ENCODE data around the gene BCL2L1.

GRCh38 chr20:31632548-31633338 lies 89.9 kb downstream of the BCL2L1 start:
- TF ChIP-seq, protein P1, sequence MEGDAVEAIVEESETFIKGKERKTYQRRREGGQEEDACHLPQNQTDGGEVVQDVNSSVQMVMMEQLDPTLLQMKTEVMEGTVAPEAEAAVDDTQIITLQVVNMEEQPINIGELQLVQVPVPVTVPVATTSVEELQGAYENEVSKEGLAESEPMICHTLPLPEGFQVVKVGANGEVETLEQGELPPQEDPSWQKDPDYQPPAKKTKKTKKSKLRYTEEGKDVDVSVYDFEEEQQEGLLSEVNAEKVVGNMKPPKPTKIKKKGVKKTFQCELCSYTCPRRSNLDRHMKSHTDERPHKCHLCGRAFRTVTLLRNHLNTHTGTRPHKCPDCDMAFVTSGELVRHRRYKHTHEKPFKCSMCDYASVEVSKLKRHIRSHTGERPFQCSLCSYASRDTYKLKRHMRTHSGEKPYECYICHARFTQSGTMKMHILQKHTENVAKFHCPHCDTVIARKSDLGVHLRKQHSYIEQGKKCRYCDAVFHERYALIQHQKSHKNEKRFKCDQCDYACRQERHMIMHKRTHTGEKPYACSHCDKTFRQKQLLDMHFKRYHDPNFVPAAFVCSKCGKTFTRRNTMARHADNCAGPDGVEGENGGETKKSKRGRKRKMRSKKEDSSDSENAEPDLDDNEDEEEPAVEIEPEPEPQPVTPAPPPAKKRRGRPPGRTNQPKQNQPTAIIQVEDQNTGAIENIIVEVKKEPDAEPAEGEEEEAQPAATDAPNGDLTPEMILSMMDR (conservative IDR thresholded peaks at IDR 0.05; ENCODE audit: low read length) = no peak
- no peak for TF ChIP-seq EZH2phosphoT487 (IDR thresholded peaks at IDR 0.05; ENCODE audit: borderline replicate concordance, low read depth, low read length)

All from OCI-LY7 (cell line).